ENCODE data around the gene OSBPL2. TPM values are rescaled to one million over a fixed set of nuclear protein-coding genes. Genes with fewer than 3 reads are reported as not detected.

Gene OSBPL2
- total and polyA plus RNA-seq, 11 donors = 20.0 to 57.9 (median 38.3) TPM

DNA sequence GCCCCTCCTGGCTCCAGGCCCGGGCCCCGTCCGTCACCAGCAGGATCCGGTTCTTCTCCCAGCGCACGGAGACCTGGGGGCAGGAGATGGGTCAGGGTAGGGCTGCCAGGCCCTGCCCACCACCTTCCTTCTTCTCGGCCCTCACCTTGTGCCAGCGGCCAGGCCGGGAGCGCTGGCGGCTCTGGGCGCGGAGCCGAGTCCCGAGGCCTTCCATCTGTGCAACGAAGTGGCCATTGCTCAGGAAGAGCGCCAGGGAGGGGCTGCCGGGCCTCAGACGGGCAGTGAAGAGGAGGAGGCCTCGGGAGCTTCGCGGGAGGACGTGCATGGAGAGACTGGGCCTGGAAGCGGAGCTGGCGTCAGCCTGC lies 72.4 kb downstream of the OSBPL2 start:
- Histone ChIP-seq H3K36me3 (peaks cover 2 to 95% (median 92%) of the 10 kb centered on the region in 9 donors), H3K4me3 (no peak overlapping the region), H3K4me1 (peaks cover 0 to 15% (median 3%) of the 10 kb centered on the region in 12 donors), H3K9me3 (no peaks in the 10 kb centered on the region), H3K27ac (no peak overlapping the region), H3K27me3 (no peaks in the 10 kb centered on the region)
- no peak for TF ChIP-seq POLR2A (IDR thresholded peaks at IDR 0.05)
- TF ChIP-seq, protein P1, sequence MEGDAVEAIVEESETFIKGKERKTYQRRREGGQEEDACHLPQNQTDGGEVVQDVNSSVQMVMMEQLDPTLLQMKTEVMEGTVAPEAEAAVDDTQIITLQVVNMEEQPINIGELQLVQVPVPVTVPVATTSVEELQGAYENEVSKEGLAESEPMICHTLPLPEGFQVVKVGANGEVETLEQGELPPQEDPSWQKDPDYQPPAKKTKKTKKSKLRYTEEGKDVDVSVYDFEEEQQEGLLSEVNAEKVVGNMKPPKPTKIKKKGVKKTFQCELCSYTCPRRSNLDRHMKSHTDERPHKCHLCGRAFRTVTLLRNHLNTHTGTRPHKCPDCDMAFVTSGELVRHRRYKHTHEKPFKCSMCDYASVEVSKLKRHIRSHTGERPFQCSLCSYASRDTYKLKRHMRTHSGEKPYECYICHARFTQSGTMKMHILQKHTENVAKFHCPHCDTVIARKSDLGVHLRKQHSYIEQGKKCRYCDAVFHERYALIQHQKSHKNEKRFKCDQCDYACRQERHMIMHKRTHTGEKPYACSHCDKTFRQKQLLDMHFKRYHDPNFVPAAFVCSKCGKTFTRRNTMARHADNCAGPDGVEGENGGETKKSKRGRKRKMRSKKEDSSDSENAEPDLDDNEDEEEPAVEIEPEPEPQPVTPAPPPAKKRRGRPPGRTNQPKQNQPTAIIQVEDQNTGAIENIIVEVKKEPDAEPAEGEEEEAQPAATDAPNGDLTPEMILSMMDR (IDR thresholded peaks at IDR 0.05) = no peak
- WGBS, 4 donors = 78 to 85% (median 81%) methylated on average over 18 to 25 of the region's 25 CpGs
- DNase-seq (no peak), ATAC-seq (no peak)
- intact Hi-C loops (cut with DNase I) = loop anchor here in 2 of 10 donors (5.0 kb wide), 2 partner anchors 37 to 42 kb away; no protein-coding TSS in a partner anchor

- no peaks in the 10 kb centered on the region for H3K9me3 ChIP-seq
- H3K4me3 ChIP-seq = no peak overlapping the region
- WGBS, 4 donors = 88 to 92% (median 91%) methylated on average over 12 to 18 of the region's 18 CpGs
- ATAC-seq = no peak
- no peak overlapping the region for H3K27ac ChIP-seq
- H3K36me3 ChIP-seq = peaks cover 2 to 95% (median 92%) of the 10 kb centered on the region in 9 donors
- peaks cover 0 to 12% (median 0%) of the 10 kb centered on the region in 12 donors for H3K4me1 ChIP-seq
- no peaks in the 10 kb centered on the region for H3K27me3 ChIP-seq
- no peak for TF ChIP-seq POLR2A (IDR thresholded peaks at IDR 0.05)
- TF ChIP-seq, protein P1 (IDR thresholded peaks at IDR 0.05) = no peak
- intact Hi-C loops (cut with DNase I) = loop anchor here in 2 of 10 donors (5.0 kb wide), 2 partner anchors 36 to 41 kb away; no protein-coding TSS in a partner anchor
- DNase-seq = no peak
Observed at GRCh38 chr20:62311150-62311549, 72.8 kb downstream of the OSBPL2 start.

GRCh38 chr20:62311832-62312661 lies 73.7 kb downstream of the OSBPL2 start:
- H3K9me3 ChIP-seq = no peaks in the 10 kb centered on the region
- peaks cover 2 to 95% (median 92%) of the 10 kb centered on the region in 9 donors for H3K36me3 ChIP-seq
- WGBS, 4 donors = 93 to 95% (median 94%) methylated on average over 40 to 60 of the region's 60 CpGs
- intact Hi-C loops (cut with DNase I) = loop anchor here in 2 of 10 donors (5.0 kb wide), 2 partner anchors 35 to 40 kb away; no protein-coding TSS in a partner anchor
- H3K4me3 ChIP-seq = no peak overlapping the region
- ATAC-seq (no peak), DNase-seq (no peak)
- H3K27ac ChIP-seq = no peak overlapping the region
- H3K27me3 ChIP-seq = no peaks in the 10 kb centered on the region
- TF ChIP-seq, protein P1 (IDR thresholded peaks at IDR 0.05) = no peak
- TF ChIP-seq POLR2A (IDR thresholded peaks at IDR 0.05) = no peak
- H3K4me1 ChIP-seq = peaks cover 0 to 12% (median 0%) of the 10 kb centered on the region in 12 donors

- Histone ChIP-seq H3K27ac (no peak overlapping the region), H3K27me3 (no peaks in the 10 kb centered on the region), H3K9me3 (no peaks in the 10 kb centered on the region), H3K36me3 (peaks cover 5 to 95% (median 92%) of the 10 kb centered on the region in 9 donors), H3K4me3 (no peak overlapping the region), H3K4me1 (peaks cover 0 to 7% (median 0%) of the 10 kb centered on the region in 12 donors)
- WGBS, 4 donors = 88 to 95% (median 93%) methylated on average over 11 to 16 of the region's 16 CpGs
- no peak for DNase-seq
- ATAC-seq = no peak
- intact Hi-C loops (cut with DNase I) = loop anchor here in 2 of 10 donors (5.0 kb wide), 2 partner anchors 35 to 40 kb away; no protein-coding TSS in a partner anchor
- no peak for TF ChIP-seq POLR2A (IDR thresholded peaks at IDR 0.05)
- TF ChIP-seq, protein P1 (IDR thresholded peaks at IDR 0.05) = no peak
Observed at GRCh38 chr20:62312662-62312977, 74.3 kb downstream of the OSBPL2 start.
